IMR-90 (cell line): ENCODE results near the gene EFEMP2.

Source experiments
- BHLHE40 ChIP-seq: fragments of 150-350 bp; IDR thresholded peaks from 2 replicates; pipeline ENCODE4 v1.6.1; 2016; ENCODE audit warnings: mild to moderate bottlenecking, low read depth, low read length
- FOS ChIP-seq: fragments of 150-350 bp; IDR thresholded peaks from 2 replicates; pipeline ENCODE4 v1.6.1; 2016; ENCODE audit warnings: low read depth, low read length

- TF ChIP-seq BHLHE40: no peak
- TF ChIP-seq FOS: no peak
Measured at GRCh38 chr11:65843811-65844210, 28.8 kb downstream of the EFEMP2 start.
